Thymus (tissue), 11 donors: ENCODE data around the gene TXN. TPM values are rescaled to one million over a fixed set of nuclear protein-coding genes. Genes with fewer than 3 reads are reported as not detected.

Experiments used
- DNase-seq, 9 donors: peaks; one replicate each; pipeline ENCODE4 v3.0.0-alpha.2; 2013; ENCODE audit warnings: low spot score in 9 of 9, low read depth in 6 of 9, missing footprints in 1 of 9
- H3K27ac ChIP-seq, 2 donors: one replicate each; pipeline ENCODE4 v1.5.1; 2013; ENCODE audit warnings: control low read depth in 1 of 2, low read depth in 1 of 2, low read length in 1 of 2, mild to moderate bottlenecking in 1 of 2, moderate library complexity in 1 of 2
- H3K27me3 ChIP-seq, 2 donors: one replicate each; pipeline ENCODE4 v1.5.1; 2013; ENCODE audit warnings: low read length in 1 of 2; ENCODE audit not compliant: control insufficient read depth in 2 of 2, insufficient read depth in 1 of 2
- H3K36me3 ChIP-seq, 2 donors: one replicate each; pipeline ENCODE4 v1.5.1; 2013; ENCODE audit warnings: low read length in 1 of 2, mild to moderate bottlenecking in 1 of 2, moderate library complexity in 1 of 2; ENCODE audit not compliant: control insufficient read depth in 2 of 2, insufficient read depth in 2 of 2
- H3K4me1 ChIP-seq, 2 donors: one replicate each; pipeline ENCODE4 v1.5.1; 2013; ENCODE audit warnings: low read length in 2 of 2; ENCODE audit not compliant: control insufficient read depth in 2 of 2, insufficient read depth in 2 of 2
- H3K4me3 ChIP-seq, 2 donors: one replicate each; pipeline ENCODE4 v1.5.1; 2013; ENCODE audit warnings: low read length in 2 of 2, control low read depth in 1 of 2, mild to moderate bottlenecking in 1 of 2
- H3K9me3 ChIP-seq, 2 donors: one replicate each; pipeline ENCODE4 v1.5.1; 2013; ENCODE audit warnings: low read length in 1 of 2, mild to moderate bottlenecking in 1 of 2; ENCODE audit not compliant: control insufficient read depth in 2 of 2, insufficient read depth in 1 of 2
- WGBS: extraction: QIAGEN DNeasy Blood & Tissue Kit; methylation state at CpG from one replicate; pipeline ENCODE4 v1.1.7; 2013; 5-methylcytosine and 5-hydroxymethylcytosine counted together
- polyA plus RNA-seq: library from polyadenylated mRNA; stranded (reverse); fragments of 200-250 nt; gene quantifications from one replicate; pipeline ENCODE4 v1.2.3, GENCODE V29; 2013
- total RNA-seq: library from RNA; stranded (reverse); fragments of 120-200 nt; gene quantifications from one replicate; pipeline ENCODE4 v1.2.4, GENCODE V29; 2013
- donor health status: healthy.

Gene TXN
- total and polyA plus RNA-seq, 2 donors: 320 to 448 TPM

DNA sequence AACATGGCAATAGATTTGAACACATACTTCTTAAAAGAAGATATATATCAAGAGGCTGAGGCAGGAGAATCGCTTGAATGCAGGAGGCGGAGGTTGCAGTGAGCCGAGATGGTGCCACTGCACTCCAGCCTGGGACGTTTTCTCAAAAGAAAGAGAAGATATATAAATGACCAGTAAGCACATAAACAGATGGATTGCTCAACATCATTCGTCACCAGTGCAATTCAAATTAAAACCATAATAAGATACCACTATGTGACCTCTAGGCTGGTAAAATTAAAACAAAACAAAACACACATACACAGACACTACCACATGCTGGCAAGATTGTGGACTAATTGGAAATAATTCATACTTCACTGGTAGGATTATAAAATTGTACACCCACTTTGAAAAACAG is 5.3 kb upstream of the TXN start:
- WGBS: 94% methylated on average over 5 of the region's 5 CpGs

DNA sequence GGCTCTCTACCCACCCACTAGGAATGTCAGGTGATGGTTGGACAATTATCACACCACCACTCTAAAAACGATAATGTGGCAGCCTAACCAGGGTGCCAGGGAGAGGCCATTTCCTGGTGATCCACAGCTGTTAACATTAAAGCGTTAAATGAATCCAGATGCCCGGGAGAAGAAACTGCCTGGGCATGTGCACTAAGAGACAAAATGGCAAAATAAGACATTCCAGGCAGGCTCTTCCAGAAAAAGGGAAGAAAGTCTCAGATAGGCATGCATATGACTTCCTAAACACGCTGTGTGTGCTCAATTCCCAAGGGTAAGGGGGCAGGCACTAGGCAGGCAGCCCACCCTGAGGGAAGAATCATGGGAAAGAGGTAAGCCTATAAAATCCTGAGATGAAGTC is 4.6 kb upstream of the TXN start:
- H3K27ac ChIP-seq: no peak overlapping the region
- H3K4me3 ChIP-seq: no peak overlapping the region
- H3K36me3 ChIP-seq: no peaks in the 10 kb centered on the region
- H3K9me3 ChIP-seq: no peaks in the 10 kb centered on the region
- 80% methylated on average over 4 of the region's 4 CpGs for WGBS
- no peaks in the 10 kb centered on the region for H3K27me3 ChIP-seq
- no peak for DNase-seq
- H3K4me1 ChIP-seq: peaks cover 6 to 14% of the 10 kb centered on the region in 2 donors

More for the DNA sequence above, 5.3 kb upstream of the TXN start:
- peaks cover 6 to 14% of the 10 kb centered on the region in 2 donors for H3K4me1 ChIP-seq
- H3K4me3 ChIP-seq: no peak overlapping the region
- no peaks in the 10 kb centered on the region for H3K9me3 ChIP-seq
- no peaks in the 10 kb centered on the region for H3K27me3 ChIP-seq
- H3K36me3 ChIP-seq: no peaks in the 10 kb centered on the region
- DNase-seq: no peak
- no peak overlapping the region for H3K27ac ChIP-seq

DNA sequence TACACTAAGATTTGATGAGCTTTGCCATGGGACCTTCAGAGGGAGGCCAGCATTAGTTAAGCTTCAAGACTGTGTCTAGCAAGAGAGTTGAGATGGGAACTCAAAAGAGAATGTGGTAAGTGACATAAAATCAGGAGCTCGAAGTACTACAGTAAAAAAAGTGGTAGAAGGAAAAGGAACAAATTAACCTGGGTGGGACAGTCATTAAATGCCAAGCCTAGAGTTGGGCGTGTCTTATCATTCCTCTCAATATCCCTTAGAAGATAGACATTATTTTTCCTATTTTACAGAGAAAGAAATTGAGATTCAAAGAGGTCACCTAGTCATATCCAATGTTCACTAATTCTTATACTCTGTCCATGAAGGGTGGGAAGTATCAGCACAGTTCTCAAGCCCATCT is 3.3 kb upstream of the TXN start:
- H3K9me3 ChIP-seq: no peaks in the 10 kb centered on the region
- DNase-seq: no peak
- H3K27me3 ChIP-seq: no peaks in the 10 kb centered on the region
- WGBS: 95% methylated on average over 2 of the region's 2 CpGs
- H3K27ac ChIP-seq: no peak overlapping the region
- no peak overlapping the region for H3K4me3 ChIP-seq
- peaks cover 8 to 19% of the 10 kb centered on the region in 2 donors for H3K4me1 ChIP-seq
- no peaks in the 10 kb centered on the region for H3K36me3 ChIP-seq

DNA sequence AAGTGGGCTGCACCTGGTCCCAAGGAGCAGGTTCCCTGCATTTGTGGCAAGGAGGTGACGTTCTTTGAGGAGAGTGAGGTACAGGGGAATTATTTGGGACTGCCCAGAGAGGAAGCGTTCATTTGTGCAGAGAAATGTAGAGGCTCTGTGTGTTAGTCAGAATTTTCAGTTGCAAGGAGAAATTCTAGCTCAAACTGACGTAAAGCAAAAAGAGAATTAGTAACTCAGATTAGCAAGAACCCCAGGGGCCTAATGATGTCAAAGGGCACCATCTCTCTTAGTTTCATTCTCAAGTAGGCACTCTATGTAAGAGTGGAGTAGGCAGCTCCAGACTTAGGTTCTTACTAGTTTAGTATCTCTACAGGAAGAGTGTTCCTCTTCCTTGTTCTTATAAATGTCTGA is 2.4 kb upstream of the TXN start:
- no peak overlapping the region for H3K4me3 ChIP-seq
- DNase-seq: no peak
- no peaks in the 10 kb centered on the region for H3K9me3 ChIP-seq
- H3K36me3 ChIP-seq: no peaks in the 10 kb centered on the region
- H3K27ac ChIP-seq: no peak overlapping the region
- 96% methylated on average over 3 of the region's 3 CpGs for WGBS
- H3K4me1 ChIP-seq: peaks cover 9 to 26% of the 10 kb centered on the region in 2 donors
- no peaks in the 10 kb centered on the region for H3K27me3 ChIP-seq

DNA sequence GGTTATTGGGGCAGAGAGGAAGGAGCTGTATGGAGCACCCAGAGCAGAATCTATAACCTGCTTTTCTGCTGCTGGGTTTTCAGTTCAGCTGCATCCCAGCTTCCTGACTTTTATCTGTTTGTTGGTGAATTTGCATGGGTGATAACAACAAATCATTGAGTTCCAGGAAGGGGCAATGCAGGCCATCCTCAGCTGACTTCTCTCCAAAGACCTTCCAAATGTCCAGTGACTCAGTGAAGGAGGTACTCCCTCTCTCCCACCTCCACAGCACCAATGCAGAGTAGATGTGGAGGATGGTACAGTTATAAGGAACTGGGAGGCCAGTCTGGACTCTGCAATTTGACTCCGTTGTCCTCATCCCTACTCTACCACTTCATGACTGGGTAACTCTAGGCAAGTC is 1.6 kb upstream of the TXN start:
- Histone ChIP-seq H3K27me3 (no peaks in the 10 kb centered on the region), H3K36me3 (no peaks in the 10 kb centered on the region), H3K4me3 (no peak overlapping the region), H3K4me1 (peaks cover 11 to 26% of the 10 kb centered on the region in 2 donors), H3K27ac (no peak overlapping the region), H3K9me3 (no peaks in the 10 kb centered on the region)
- WGBS: 100% methylated on average over 1 of the region's 1 CpG
- no peak for DNase-seq

DNA sequence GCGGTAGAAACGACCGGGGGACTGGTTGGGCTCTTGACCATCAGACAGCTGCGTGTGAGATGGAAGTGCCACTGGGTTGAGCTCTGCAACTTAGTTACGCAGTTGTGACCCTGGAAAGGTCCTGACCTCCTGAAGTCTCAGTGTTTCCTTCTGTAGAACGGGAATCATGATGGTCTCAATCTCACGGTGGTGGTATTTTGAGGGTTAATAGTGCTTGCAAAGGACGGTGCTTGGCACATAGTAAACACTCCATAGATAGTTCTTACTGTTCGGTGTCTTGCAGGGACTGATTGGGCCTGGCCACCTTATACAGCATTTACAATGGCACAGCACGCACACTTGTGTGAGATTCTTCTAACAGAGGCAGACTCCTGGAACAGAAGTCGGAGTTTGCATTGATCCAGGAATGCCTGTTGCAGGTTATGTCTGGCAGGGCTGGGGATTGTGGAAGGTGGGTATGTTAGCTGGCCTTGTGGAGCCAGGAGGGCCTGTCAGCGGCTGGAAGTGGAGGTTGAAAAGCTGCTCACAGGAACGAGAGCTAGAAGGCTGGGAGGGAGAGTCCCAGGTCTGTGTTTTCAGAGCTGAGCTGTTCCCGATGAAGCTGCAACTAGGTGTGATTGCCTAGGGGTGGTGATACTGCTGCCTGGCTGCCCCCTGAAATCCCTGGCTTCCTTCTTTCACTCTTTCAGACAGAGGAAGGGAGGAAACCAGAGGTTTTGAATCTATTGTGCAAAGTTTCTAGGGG is 962 bp upstream of the TXN start:
- H3K36me3 ChIP-seq: no peaks in the 10 kb centered on the region
- whole genome bisulfite sequencing: 16% methylated on average over 14 of the region's 14 CpGs
- no peaks in the 10 kb centered on the region for H3K9me3 ChIP-seq
- no peaks in the 10 kb centered on the region for H3K27me3 ChIP-seq
- peak in 2 of 9 donors; percentile 9 to 26 for DNase-seq
- H3K4me1 ChIP-seq: peaks cover 11 to 26% of the 10 kb centered on the region in 2 donors
- peak overlapping the region; percentile 65 to 85 for H3K4me3 ChIP-seq
- H3K27ac ChIP-seq: peak overlapping the region; percentile 80 to 89

DNA sequence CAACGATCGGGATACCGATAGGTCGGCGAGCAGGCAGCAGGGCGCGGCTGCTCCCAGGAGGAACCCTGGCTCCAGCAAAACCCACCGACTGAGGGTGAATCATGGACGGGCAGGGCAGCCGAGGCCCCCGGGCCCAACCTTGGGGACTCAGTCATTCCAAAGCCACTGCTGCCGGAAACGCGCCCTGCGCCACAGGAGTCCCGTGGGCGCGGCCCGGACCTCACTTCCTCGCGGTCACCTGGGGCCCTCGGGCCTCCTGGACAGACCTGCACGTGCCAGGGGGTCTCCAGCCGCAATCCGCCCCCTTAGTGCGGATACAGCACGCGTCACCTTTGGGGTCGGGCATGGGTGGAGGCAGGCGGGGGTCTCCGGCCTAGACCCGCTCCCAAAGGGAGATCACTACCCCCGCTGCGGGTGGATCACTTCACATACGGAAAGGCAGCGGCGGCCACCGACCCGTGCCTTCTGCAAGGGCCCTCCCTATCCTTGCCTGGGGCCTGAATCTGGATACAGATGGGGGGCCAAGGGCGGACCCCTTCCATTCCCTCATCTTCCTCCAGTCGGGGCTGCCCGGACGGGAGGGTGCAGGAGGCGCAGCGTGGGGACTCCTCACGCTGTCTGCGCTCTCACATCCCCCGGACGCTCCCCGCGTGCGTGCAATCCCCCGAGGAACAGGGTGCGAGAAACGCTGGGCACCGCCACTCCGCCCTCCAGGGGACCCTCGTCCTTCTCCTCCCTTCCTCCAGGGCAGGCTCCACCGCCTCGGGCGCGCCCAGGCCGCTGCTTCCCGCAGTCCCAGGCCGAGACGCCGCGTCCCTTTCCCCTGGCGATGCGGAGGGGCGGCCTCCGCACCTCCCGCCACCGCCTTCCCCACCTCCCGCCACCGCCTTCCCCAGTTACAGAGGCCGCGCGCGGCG is 586 bp downstream of the TXN start:
- Histone ChIP-seq H3K27me3 (no peaks in the 10 kb centered on the region), H3K36me3 (no peaks in the 10 kb centered on the region), H3K4me3 (peak overlapping the region; percentile 65 to 85), H3K9me3 (no peaks in the 10 kb centered on the region), H3K4me1 (peaks cover 11 to 26% of the 10 kb centered on the region in 2 donors), H3K27ac (peak overlapping the region; percentile 83 to 89)
- peak in 7 of 9 donors; percentile 22 to 63 (median 46) for DNase-seq
- WGBS: under 1% methylated on average over 81 of the region's 81 CpGs

DNA sequence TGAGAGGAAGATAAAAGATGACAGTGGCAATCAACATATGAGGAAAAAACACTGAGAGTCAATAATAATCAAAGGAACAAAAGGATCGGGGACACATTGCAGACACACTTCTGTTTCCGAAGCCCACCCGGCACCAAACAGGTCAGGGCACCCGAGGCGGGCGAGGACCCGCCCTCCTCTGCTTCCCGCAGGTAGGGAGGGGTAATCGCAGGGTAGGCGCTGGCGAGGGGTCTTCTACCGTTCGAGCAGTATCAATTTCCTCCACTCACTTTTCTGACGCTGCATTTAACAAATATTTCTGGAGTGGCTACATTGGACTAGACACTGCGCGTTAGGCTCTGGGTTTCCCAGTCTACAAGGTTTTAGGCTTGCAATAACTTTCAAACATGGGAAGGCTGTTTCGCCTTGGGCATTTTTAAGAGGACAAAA is 1.3 kb downstream of the TXN start:
- Histone ChIP-seq H3K4me1 (peaks cover 11 to 26% of the 10 kb centered on the region in 2 donors), H3K27me3 (no peaks in the 10 kb centered on the region), H3K9me3 (no peaks in the 10 kb centered on the region), H3K27ac (peak overlapping the region; percentile 83 to 89), H3K4me3 (peak overlapping the region; percentile 65 to 85), H3K36me3 (peaks cover 0 to 4% of the 10 kb centered on the region in 2 donors)
- WGBS: 1% methylated on average over 17 of the region's 17 CpGs
- peak in 5 of 9 donors; percentile 4 to 55 (median 27) for DNase-seq

DNA sequence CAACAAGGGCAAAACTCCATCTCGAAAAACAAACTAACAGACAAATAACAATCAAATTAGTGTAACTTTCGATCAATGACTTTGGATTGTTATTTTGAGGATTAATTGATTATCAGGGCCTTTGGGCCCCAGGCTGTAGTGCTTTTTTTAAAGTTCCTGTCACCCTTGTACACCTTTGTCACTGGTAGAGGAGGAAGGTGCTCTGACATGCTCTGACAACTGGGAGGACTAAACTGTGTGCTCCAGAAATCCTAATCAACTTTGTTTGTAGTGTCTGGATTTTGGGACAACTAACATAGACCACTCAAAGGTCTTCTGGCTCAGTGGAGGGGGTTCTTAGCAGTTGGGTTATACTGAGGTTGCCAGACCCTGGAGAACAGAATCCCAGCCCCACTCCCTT is 1.8 kb downstream of the TXN start:
- Histone ChIP-seq H3K27ac (peak overlapping the region in 1 of 2 donors; percentile 11), H3K4me1 (peaks cover 15 to 26% of the 10 kb centered on the region in 2 donors), H3K9me3 (no peaks in the 10 kb centered on the region), H3K36me3 (peaks cover 4 to 9% of the 10 kb centered on the region in 2 donors), H3K27me3 (no peaks in the 10 kb centered on the region), H3K4me3 (peak overlapping the region; percentile 65 to 85)
- DNase-seq: peak in 1 of 9 donors; percentile 22
- 91% methylated on average over 2 of the region's 2 CpGs for WGBS
